Common myeloid progenitor, CD34-positive (primary cell): Measurements from ENCODE around the gene EDA2R.

ENCODE experiments used
- CTCF ChIA-PET: fragments of 350-600 bp; sonication (Branson Sonifier 250); formaldehyde crosslinking; loops from one replicate; lab custom pipeline; 2021; ENCODE audit warnings: antibody characterized with exemption; lab: Charles Lee
- POLR2A ChIA-PET: fragments of 350-600 bp; sonication (Branson Sonifier 250); formaldehyde crosslinking; loops from one replicate; lab custom pipeline; 2021; ENCODE audit warnings: antibody characterized with exemption; lab: Charles Lee
- DNase-seq, 3 donors: peaks; one replicate each; pipeline versions ENCODE4 v3.0.0 to v3.0.0-alpha.2; 2013
- H3K27ac ChIP-seq, 2 experiments: 1 replicate in 1 of 2; 2 replicates in 1 of 2; pipeline ENCODE4 v1.7.0; 2013; ENCODE audit warnings: inconsistent platforms in 2 of 2, low read length in 2 of 2, mild to moderate bottlenecking in 2 of 2, low read depth in 1 of 2, moderate library complexity in 1 of 2; ENCODE audit not compliant: severe bottlenecking in 2 of 2, insufficient read depth in 1 of 2, poor library complexity in 1 of 2
- H3K27me3 ChIP-seq, 5 experiments: replicated peaks in 2 of 5; 1 replicate in 3 of 5; 2 replicates in 2 of 5; pipeline versions ENCODE4 v1.6.1 to v1.7.0; 2013; ENCODE audit warnings: low read length in 4 of 5, mild to moderate bottlenecking in 2 of 5, moderate library complexity in 2 of 5, inconsistent platforms in 1 of 5; ENCODE audit not compliant: insufficient read depth in 5 of 5, control insufficient read depth in 4 of 5
- H3K36me3 ChIP-seq, 4 experiments: 1 replicate in 2 of 4; 2 replicates in 2 of 4; pipeline versions ENCODE4 v1.6.1 to v1.7.0; 2013; ENCODE audit warnings: low read length in 3 of 4, control low read depth in 1 of 4, mild to moderate bottlenecking in 1 of 4; ENCODE audit not compliant: control insufficient read depth in 4 of 4, insufficient read depth in 4 of 4
- H3K4me1 ChIP-seq, 4 experiments: 1 replicate in 3 of 4; 2 replicates in 1 of 4; pipeline versions ENCODE4 v1.6.1 to v1.7.1; 2013; ENCODE audit warnings: low read length in 3 of 4, mild to moderate bottlenecking in 3 of 4, control low read depth in 1 of 4, inconsistent platforms in 1 of 4, moderate library complexity in 1 of 4; ENCODE audit not compliant: control insufficient read depth in 4 of 4, insufficient read depth in 4 of 4; ENCODE audit errors: control extremely low read depth in 1 of 4
- H3K4me3 ChIP-seq, 7 experiments: 1 replicate in 4 of 7; 2 replicates in 3 of 7; pipeline versions ENCODE4 v1.5.1 to v1.7.0; 2013; ENCODE audit warnings: mild to moderate bottlenecking in 7 of 7, low read length in 6 of 7, moderate library complexity in 6 of 7, inconsistent platforms in 2 of 7, low read depth in 2 of 7, control low read depth in 1 of 7; ENCODE audit not compliant: insufficient read depth in 4 of 7, control insufficient read depth in 1 of 7; ENCODE audit errors: extremely low read depth in 1 of 7
- H3K9me3 ChIP-seq, 5 experiments: 1 replicate in 4 of 5; 2 replicates in 1 of 5; pipeline versions ENCODE4 v1.6.1 to v1.7.1; 2013; ENCODE audit warnings: low read length in 4 of 5, mild to moderate bottlenecking in 2 of 5, inconsistent platforms in 1 of 5, low read depth in 1 of 5, moderate library complexity in 1 of 5; ENCODE audit not compliant: control insufficient read depth in 4 of 5, insufficient read depth in 2 of 5; ENCODE audit errors: control extremely low read depth in 1 of 5

EDA2R gene

GRCh38 chrX:66553973-66554372 is 84.9 kb downstream of the EDA2R start:
- ChIA-PET POLR2A (no interaction called here), CTCF (no interaction called here)
- Histone ChIP-seq H3K9me3 (peaks cover 0 to 4% (median 0%) of the 10 kb centered on the region in 5 experiments), H3K27ac (no peak overlapping the region), H3K27me3 (no peaks in the 10 kb centered on the region), H3K4me1 (no peaks in the 10 kb centered on the region), H3K36me3 (no peaks in the 10 kb centered on the region), H3K4me3 (no peak overlapping the region)
- DNase-seq: no peak

DNA sequence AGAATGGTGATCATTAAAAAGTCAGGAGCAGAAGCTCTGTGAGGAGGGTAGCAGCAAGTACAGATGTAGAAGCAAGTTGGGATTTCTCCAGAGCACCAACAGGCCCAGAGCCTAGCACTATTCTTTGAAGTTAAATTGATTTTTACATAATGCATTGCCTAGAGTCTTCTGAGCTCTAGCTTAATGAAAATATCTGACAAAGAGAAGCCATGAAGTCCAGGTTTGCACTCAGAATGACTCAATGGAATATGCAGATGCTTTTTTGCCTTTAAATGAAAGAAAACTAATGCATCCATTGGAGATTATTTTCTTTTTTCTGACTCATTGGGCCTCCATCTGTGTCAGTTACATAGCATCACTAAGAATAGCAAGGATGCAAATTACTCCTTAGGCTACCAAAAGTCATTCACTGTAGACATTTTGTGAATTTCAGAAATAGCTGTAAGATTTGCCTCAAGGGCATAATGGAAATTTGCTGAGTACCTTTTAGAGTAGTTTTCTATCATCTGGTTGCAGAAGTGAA is 91.0 kb downstream of the EDA2R start:
- H3K36me3 ChIP-seq: no peaks in the 10 kb centered on the region
- H3K27me3 ChIP-seq: no peaks in the 10 kb centered on the region
- POLR2A ChIA-PET: no interaction called here
- no peak for DNase-seq
- H3K27ac ChIP-seq: no peak overlapping the region
- H3K4me3 ChIP-seq: no peak overlapping the region
- CTCF ChIA-PET: no interaction called here
- H3K9me3 ChIP-seq: no peaks in the 10 kb centered on the region
- H3K4me1 ChIP-seq: no peaks in the 10 kb centered on the region
